Breast epithelium (tissue), 3 donors: ENCODE results near the gene UQCC2.

ENCODE experiments used
- POLR2A ChIP-seq: fragments of 450-650 bp; IDR thresholded peaks from one replicate; pipeline ENCODE4 v1.6.1; 2016; ENCODE audit warnings: antibody characterized with exemption, mild to moderate bottlenecking, moderate library complexity
- POLR2AphosphoS5 ChIP-seq, 3 donors: sonication (generic); formaldehyde crosslinking; IDR thresholded peaks; one replicate each; pipeline ENCODE4 v1.6.1; 2017; ENCODE audit warnings: antibody characterized with exemption in 3 of 3
- TF ChIP-seq, protein P1 (sequence below), 3 donors: fragments of 450-650 bp; IDR thresholded peaks; one replicate each; pipeline ENCODE4 v1.5.1; 2016 to 2017; ENCODE audit warnings: antibody characterized with exemption in 3 of 3, mild to moderate bottlenecking in 3 of 3, moderate library complexity in 3 of 3

DNA sequence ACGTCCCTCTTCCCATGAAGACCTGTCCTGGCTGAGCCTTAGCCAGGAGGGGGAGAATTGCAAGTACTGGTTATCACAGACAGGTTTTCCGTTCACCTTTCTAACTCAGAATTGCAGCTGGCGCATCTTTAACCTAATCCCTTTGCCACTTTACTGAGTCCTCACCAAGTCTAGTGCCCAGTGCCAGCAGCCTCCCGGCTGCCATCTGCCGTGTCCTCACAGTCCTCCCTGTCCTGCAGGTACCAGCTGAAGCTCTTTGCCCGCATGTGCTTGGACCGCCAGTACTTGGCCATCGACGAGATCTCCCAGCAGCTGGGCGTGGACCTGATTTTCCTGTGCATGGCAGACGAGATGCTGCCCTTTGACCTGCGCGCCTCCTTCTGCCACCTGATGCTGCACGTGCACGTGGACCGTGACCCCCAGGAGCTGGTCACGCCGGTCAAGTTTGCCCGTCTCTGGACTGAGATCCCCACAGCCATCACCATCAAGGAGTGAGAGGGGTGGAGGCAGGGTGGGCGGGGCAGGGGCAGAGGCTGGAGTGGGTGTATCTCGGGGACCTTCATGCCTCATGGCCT, 41.3 kb downstream of the UQCC2 start:
- TF ChIP-seq, protein P1, sequence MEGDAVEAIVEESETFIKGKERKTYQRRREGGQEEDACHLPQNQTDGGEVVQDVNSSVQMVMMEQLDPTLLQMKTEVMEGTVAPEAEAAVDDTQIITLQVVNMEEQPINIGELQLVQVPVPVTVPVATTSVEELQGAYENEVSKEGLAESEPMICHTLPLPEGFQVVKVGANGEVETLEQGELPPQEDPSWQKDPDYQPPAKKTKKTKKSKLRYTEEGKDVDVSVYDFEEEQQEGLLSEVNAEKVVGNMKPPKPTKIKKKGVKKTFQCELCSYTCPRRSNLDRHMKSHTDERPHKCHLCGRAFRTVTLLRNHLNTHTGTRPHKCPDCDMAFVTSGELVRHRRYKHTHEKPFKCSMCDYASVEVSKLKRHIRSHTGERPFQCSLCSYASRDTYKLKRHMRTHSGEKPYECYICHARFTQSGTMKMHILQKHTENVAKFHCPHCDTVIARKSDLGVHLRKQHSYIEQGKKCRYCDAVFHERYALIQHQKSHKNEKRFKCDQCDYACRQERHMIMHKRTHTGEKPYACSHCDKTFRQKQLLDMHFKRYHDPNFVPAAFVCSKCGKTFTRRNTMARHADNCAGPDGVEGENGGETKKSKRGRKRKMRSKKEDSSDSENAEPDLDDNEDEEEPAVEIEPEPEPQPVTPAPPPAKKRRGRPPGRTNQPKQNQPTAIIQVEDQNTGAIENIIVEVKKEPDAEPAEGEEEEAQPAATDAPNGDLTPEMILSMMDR (IDR thresholded peaks at IDR 0.05): no peak
- TF ChIP-seq POLR2AphosphoS5 (IDR thresholded peaks at IDR 0.05): no peak
- no peak for TF ChIP-seq POLR2A
